Stimulated activated naive CD8-positive, alpha-beta T cell treated with anti-CD3 and anti-CD28 coated beads, Interleukin-15, amount 100 ng/mL, for 72 hours (primary cell): Measurements from ENCODE around the gene DNAJB4.
"Not testable (repeated sequence)": the region's sequence is repeated elsewhere in the genome, so short reads cannot be mapped to it uniquely, and the experiment has no call there.

Experiments used
- ATAC-seq: fragments of 150-1000 bp; cut with Tn5 transposase; 2 replicates; pipeline ENCODE4 v1.10.0; 2021; ENCODE audit warnings: mild to moderate bottlenecking, moderate library complexity
- DNase-seq, 2 donors: peaks; one replicate each; pipeline ENCODE4 v3.0.0; 2021 to 2022
- H3K27ac Mint-ChIP-seq, 2 donors: one replicate each; pipeline ENCODE4 v1.8.0; 2022; ENCODE audit warnings: mild to moderate bottlenecking in 2 of 2, mixed read lengths in 2 of 2, moderate library complexity in 2 of 2
- H3K27me3 Mint-ChIP-seq: one replicate; pipeline ENCODE4 v1.8.0; 2022; ENCODE audit warnings: mixed read lengths
- H3K4me1 Mint-ChIP-seq: one replicate; pipeline ENCODE4 v1.8.0; 2022; ENCODE audit warnings: mild to moderate bottlenecking, mixed read lengths
- H3K4me3 Mint-ChIP-seq, 2 donors: one replicate each; pipeline ENCODE4 v1.8.0; 2022; ENCODE audit warnings: mild to moderate bottlenecking in 2 of 2, mixed read lengths in 2 of 2, moderate library complexity in 1 of 2
- H3K9me3 Mint-ChIP-seq, 2 donors: one replicate each; pipeline ENCODE4 v1.8.0; 2022; ENCODE audit warnings: mixed read lengths in 2 of 2

DNAJB4 gene

GRCh38 chr1:78006521-78006920 is 1.8 kb downstream of the DNAJB4 start:
- no peak for ATAC-seq
- DNase-seq: no peak
- Mint-ChIP-seq H3K9me3 (no peaks in the 10 kb centered on the region), H3K4me3 (peak overlapping the region; percentile 4 to 97), H3K4me1 (peaks cover 53% of the 10 kb centered on the region), H3K27ac (no peak overlapping the region), H3K27me3 (no peaks in the 10 kb centered on the region)

GRCh38 chr1:78007677-78008341 is 3.1 kb downstream of the DNAJB4 start:
- Mint-ChIP-seq H3K4me1 (peaks cover 47% of the 10 kb centered on the region), H3K9me3 (no peaks in the 10 kb centered on the region), H3K27ac (peak overlapping the region in 1 of 2 donors; percentile 74), H3K4me3 (no peak overlapping the region), H3K27me3 (no peaks in the 10 kb centered on the region)
- DNase-seq: no peak
- ATAC-seq: no peak

GRCh38 chr1:78009276-78009675 is 4.5 kb downstream of the DNAJB4 start:
- Mint-ChIP-seq H3K4me1 (peaks cover 46% of the 10 kb centered on the region), H3K9me3 (no peaks in the 10 kb centered on the region), H3K4me3 (no peak overlapping the region), H3K27ac (no peak overlapping the region), H3K27me3 (no peaks in the 10 kb centered on the region)
- DNase-seq (no peak), ATAC-seq (no peak)

DNA sequence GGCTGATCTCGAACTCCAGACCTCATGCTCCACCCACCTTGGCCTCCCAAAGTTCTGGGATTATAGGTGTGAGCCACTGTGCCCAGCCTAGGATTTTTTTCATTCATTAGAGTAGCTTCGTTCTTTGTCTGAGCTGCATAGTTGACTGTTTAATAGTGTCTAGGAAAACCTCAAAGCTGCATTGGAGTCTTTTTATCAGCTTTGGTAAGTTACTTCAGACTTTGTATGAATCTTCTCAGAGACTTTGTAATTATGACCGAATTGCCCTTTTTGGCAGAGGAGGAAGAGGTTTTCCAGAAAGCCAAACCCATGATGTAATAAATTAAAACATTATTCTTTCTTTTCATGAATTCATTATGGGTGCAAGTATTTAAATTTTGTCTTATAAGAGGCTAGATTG is 5.1 kb downstream of the DNAJB4 start:
- H3K27ac Mint-ChIP-seq: no peak overlapping the region

GRCh38 chr1:78011050-78011449 is 6.3 kb downstream of the DNAJB4 start:
- no peaks in the 10 kb centered on the region for H3K27me3 Mint-ChIP-seq
- H3K9me3 Mint-ChIP-seq: no peaks in the 10 kb centered on the region
- ATAC-seq: no peak
- H3K4me1 Mint-ChIP-seq: peaks cover 38% of the 10 kb centered on the region
- peak overlapping the region in 1 of 2 donors; percentile 19 for H3K27ac Mint-ChIP-seq
- no peak overlapping the region for H3K4me3 Mint-ChIP-seq
- no peak for DNase-seq

More for the DNA sequence above, 5.1 kb downstream of the DNAJB4 start:
- ATAC-seq (no peak), DNase-seq (no peak)
- H3K4me1 Mint-ChIP-seq: peaks cover 42% of the 10 kb centered on the region
- no peaks in the 10 kb centered on the region for H3K9me3 Mint-ChIP-seq
- H3K4me3 Mint-ChIP-seq: no peak overlapping the region
- H3K27me3 Mint-ChIP-seq: no peaks in the 10 kb centered on the region

- no peak overlapping the region for H3K27ac Mint-ChIP-seq
- DNase-seq: no peak
- ATAC-seq: no peak
These were observed 10.4 kb downstream of the DNAJB4 start for GRCh38 chr1:78015148-78015547.

DNA sequence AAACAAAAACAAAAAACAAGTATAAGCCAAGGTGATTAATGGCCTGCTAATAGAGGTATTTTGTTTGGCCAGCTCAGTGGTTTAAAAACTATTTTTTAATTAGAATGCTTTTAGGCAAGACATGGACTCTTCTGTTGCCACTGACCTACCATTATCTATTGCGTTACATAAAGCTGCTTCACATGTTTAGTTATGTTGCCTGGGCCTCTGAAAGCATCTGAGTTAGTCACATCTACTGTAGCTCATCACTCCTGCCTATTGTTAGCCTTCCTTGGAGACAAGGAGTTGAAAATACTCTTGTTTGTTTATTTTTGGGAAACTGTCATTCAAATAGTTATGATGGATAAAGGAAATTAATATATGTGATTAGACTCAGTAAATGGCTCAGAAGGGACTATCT is 14.3 kb downstream of the DNAJB4 start:
- H3K9me3 Mint-ChIP-seq: no peaks in the 10 kb centered on the region
- no peaks in the 10 kb centered on the region for H3K27me3 Mint-ChIP-seq
- no peak overlapping the region for H3K27ac Mint-ChIP-seq
- H3K4me1 Mint-ChIP-seq: no peaks in the 10 kb centered on the region
- no peak overlapping the region for H3K4me3 Mint-ChIP-seq
- no peak for ATAC-seq
- no peak for DNase-seq

More at GRCh38 chr1:78015148-78015547, 10.4 kb downstream of the DNAJB4 start:
- H3K4me3 Mint-ChIP-seq: no peak overlapping the region
- no peaks in the 10 kb centered on the region for H3K9me3 Mint-ChIP-seq
- H3K4me1 Mint-ChIP-seq: peaks cover 9% of the 10 kb centered on the region
- H3K27me3 Mint-ChIP-seq: no peaks in the 10 kb centered on the region

GRCh38 chr1:78021134-78021533 is 16.4 kb downstream of the DNAJB4 start:
- not testable (repeated sequence) for DNase-seq, ATAC-seq, H3K9me3 Mint-ChIP-seq, H3K4me3 Mint-ChIP-seq, H3K4me1 Mint-ChIP-seq, H3K27me3 Mint-ChIP-seq
- H3K27ac Mint-ChIP-seq: peak overlapping the region in 1 of 2 donors; percentile 50

- peaks cover 13% of the 10 kb centered on the region for H3K27me3 Mint-ChIP-seq
- DNase-seq (no peak), ATAC-seq (no peak)
- H3K4me1 Mint-ChIP-seq: no peaks in the 10 kb centered on the region
- H3K9me3 Mint-ChIP-seq: no peaks in the 10 kb centered on the region
- no peak overlapping the region for H3K4me3 Mint-ChIP-seq
- no peak overlapping the region for H3K27ac Mint-ChIP-seq
These were observed 25.1 kb downstream of the DNAJB4 start for GRCh38 chr1:78029793-78030192.

DNA sequence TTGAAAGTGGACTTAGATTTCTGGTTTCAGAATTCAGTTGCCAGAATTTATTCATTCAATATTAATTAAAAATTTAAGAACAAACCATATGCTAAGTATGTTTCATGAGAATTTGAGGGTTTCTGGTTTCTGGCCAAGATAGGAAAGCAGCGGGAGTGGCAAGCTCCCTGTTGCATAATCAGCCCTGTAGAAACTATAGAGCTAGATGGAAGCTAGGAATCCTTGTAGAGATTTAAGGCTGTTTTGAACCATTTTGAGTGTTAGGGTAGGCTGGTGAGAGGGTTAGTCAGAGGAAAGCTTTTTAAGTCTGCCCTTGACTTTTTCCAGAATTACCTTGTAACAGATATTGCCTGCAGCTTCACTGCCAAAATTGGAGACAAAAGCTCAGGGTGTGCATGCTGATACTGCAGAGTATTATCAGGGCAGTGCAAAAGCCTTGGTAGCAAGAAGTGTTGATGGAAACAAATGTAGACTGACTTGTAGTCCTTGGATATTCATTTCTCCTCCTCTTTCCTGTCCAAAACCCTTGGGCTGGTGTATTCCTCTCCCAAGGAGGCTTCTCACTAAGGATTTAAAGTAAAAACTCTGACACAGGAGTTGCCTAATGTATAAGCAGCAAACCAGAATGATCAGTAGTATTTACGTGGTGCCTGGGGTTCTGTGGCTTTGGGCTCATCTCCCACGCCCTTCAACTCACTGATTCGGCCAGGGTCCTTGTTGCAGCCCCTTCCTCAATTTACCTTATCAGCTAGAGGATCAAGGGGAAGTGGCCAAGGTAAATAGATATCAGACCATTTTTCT is 28.5 kb downstream of the DNAJB4 start:
- Mint-ChIP-seq H3K27ac (no peak overlapping the region), H3K4me3 (no peak overlapping the region), H3K9me3 (no peaks in the 10 kb centered on the region), H3K4me1 (no peaks in the 10 kb centered on the region), H3K27me3 (peaks cover 13% of the 10 kb centered on the region)
- ATAC-seq (no peak), DNase-seq (no peak)

- Mint-ChIP-seq H3K27ac (no peak overlapping the region), H3K4me3 (no peak overlapping the region), H3K4me1 (no peaks in the 10 kb centered on the region), H3K27me3 (peaks cover 13% of the 10 kb centered on the region), H3K9me3 (no peaks in the 10 kb centered on the region)
- no peak for DNase-seq
- ATAC-seq: no peak
These were observed 29.0 kb downstream of the DNAJB4 start for GRCh38 chr1:78033797-78034172.

DNA sequence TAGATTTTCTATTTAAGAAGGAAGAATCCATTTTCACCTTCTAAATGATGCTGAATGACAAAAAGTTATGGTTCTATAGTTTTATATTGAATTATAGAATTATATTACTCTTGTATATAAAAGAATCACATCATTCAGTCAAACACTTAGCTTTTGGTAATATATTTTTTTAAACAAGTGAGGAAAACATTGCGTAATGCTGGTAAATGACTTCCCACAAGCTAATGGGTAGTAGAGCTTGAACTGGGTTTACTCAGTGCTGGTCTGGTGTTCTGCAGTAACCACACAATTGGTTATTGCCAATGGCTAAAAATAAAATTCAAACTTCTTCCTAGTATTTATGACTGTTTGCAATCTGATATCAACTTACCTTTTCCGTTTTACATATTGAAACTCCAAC is 30.4 kb downstream of the DNAJB4 start:
- no peak for DNase-seq
- Mint-ChIP-seq H3K4me3 (no peak overlapping the region), H3K4me1 (peaks cover 5% of the 10 kb centered on the region), H3K9me3 (no peaks in the 10 kb centered on the region), H3K27me3 (peaks cover 13% of the 10 kb centered on the region), H3K27ac (no peak overlapping the region)
- no peak for ATAC-seq

- no peak for ATAC-seq
- DNase-seq: no peak
- H3K9me3 Mint-ChIP-seq: no peaks in the 10 kb centered on the region
- H3K4me1 Mint-ChIP-seq: peaks cover 17% of the 10 kb centered on the region
- H3K27ac Mint-ChIP-seq: no peak overlapping the region
- H3K4me3 Mint-ChIP-seq: no peak overlapping the region
- peaks cover 13% of the 10 kb centered on the region for H3K27me3 Mint-ChIP-seq
These were observed 31.7 kb downstream of the DNAJB4 start for GRCh38 chr1:78036450-78036849.

DNA sequence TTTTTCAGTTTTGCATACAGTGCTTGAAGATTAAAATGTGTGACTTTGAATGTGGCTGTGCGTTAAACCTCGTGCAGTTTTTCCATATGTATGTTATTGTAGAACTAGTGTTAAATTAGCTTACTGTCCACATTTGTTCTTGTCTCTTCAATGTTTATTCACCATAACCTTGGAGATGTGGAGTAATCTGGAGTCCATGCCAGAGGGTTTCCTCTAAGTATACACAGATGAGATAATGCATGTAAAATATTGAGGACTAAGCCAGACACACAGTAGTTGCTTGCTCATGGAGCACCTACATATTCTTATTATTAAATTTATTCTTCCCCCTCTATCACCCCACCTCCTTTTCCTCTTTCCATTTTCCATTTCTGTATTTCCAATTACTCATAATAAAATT is 33.3 kb downstream of the DNAJB4 start:
- Mint-ChIP-seq H3K4me1 (peaks cover 17% of the 10 kb centered on the region), H3K9me3 (no peaks in the 10 kb centered on the region), H3K27ac (no peak overlapping the region), H3K27me3 (peaks cover 21% of the 10 kb centered on the region), H3K4me3 (no peak overlapping the region)
- DNase-seq (no peak), ATAC-seq (no peak)

DNA sequence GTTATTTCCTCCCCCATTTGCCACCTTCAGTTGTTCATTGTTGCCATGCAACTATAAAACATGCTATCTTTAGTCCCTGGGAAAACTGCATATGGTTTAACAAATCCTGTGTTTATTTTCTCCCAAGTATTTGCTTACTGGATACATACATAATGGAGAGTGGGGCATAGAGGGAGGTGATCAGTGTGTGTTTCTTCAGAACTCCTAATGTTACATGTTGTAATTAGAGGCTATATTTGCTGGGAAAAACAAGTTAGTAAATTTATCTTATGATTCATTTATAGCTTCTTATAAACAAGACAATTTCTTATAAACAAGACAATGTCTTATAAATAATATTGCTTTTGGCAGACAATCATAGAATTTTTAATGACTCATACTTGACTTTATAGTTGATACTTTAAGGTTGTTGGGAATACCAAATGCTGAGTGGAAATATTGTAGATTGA is 33.8 kb downstream of the DNAJB4 start:
- no peak for ATAC-seq
- H3K4me1 Mint-ChIP-seq: peaks cover 17% of the 10 kb centered on the region
- no peak overlapping the region for H3K27ac Mint-ChIP-seq
- no peaks in the 10 kb centered on the region for H3K9me3 Mint-ChIP-seq
- H3K27me3 Mint-ChIP-seq: peaks cover 26% of the 10 kb centered on the region
- DNase-seq: no peak
- H3K4me3 Mint-ChIP-seq: no peak overlapping the region

DNA sequence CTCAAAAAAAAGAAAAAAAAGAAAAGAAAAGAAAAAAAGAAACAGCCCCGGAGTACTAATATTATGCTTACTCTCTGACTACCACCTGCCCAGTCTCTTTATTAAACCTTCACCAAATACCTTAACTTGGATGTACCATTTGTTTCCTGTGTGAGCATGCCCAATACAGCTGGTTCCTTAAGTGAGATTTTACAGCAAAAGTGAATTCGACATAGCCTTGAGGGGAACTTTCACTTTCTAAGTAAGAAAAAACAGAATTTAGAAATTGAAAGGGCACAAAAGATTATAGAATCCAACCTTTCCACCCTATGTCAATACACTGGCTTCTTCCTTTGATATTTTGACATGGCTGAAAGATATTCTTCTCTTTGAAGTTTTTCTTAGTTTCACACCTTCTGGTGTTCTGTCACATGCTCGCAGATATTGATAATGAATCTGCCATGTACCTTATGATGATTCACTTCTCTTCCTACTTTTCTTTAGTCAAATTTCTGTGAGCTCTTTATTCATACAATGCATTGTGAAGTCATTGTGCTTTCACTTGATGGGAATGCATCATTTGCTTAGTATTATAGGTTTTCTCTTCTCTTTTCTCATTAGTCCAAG is 35.8 kb downstream of the DNAJB4 start:
- H3K4me3 Mint-ChIP-seq: peak overlapping the region; percentile 41 to 51
- ATAC-seq: peak; percentile 78

More for the DNA sequence above, 35.8 kb downstream of the DNAJB4 start:
- DNase-seq: no peak
- no peak overlapping the region for H3K27ac Mint-ChIP-seq
- H3K9me3 Mint-ChIP-seq: no peaks in the 10 kb centered on the region
- H3K27me3 Mint-ChIP-seq: peaks cover 32% of the 10 kb centered on the region
- H3K4me1 Mint-ChIP-seq: peaks cover 31% of the 10 kb centered on the region
